Heart right ventricle (tissue), 16 donors: ENCODE measurements around the gene YIF1A. TPM values are rescaled to one million over a fixed set of nuclear protein-coding genes. Genes with fewer than 3 reads are reported as not detected.
"Not testable (repeated sequence)": the region's sequence is repeated elsewhere in the genome, so short reads cannot be mapped to it uniquely, and the experiment has no call there.

ENCODE experiments used
- ATAC-seq, 8 donors: fragments of 200-7000 bp; cut with Tn5 transposase; one replicate each; pipeline ENCODE4 v1.9.1; 2020; ENCODE audit warnings: mild to moderate bottlenecking in 8 of 8, moderate library complexity in 8 of 8, moderate number of reproducible peaks in 1 of 8
- DNase-seq, 2 donors: peaks; one replicate each; pipeline ENCODE4 v3.0.0-alpha.2; 2020
- H3K27ac ChIP-seq, 10 donors: fragments of 200-600 bp; sonication (generic) in 2 of 10; one replicate each; pipeline versions ENCODE4 v1.5.0 to v1.8.0; 2020 to 2022; ENCODE audit warnings: mild to moderate bottlenecking in 3 of 10
- H3K27me3 ChIP-seq, 7 donors: fragments of 200-600 bp; one replicate each; pipeline ENCODE4 v1.8.0; 2021 to 2022; ENCODE audit warnings: mild to moderate bottlenecking in 2 of 7
- H3K36me3 ChIP-seq, 9 donors: fragments of 200-600 bp; sonication (generic) in 1 of 9; one replicate each; pipeline versions ENCODE4 v1.5.0 to v1.8.0; 2020 to 2022; ENCODE audit warnings: mild to moderate bottlenecking in 2 of 9
- H3K4me1 ChIP-seq, 9 donors: fragments of 200-600 bp; sonication (generic) in 1 of 9; one replicate each; pipeline versions ENCODE4 v1.5.0 to v1.8.0; 2020 to 2022; ENCODE audit warnings: mild to moderate bottlenecking in 4 of 9
- H3K4me3 ChIP-seq, 10 donors: fragments of 200-600 bp; sonication (generic) in 2 of 10; one replicate each; pipeline versions ENCODE4 v1.5.0 to v1.8.0; 2020 to 2022; ENCODE audit warnings: mild to moderate bottlenecking in 7 of 10, moderate library complexity in 2 of 10
- H3K9me3 ChIP-seq, 11 donors: fragments of 200-600 bp in 10 of 11; sonication (generic) in 2 of 11; one replicate each; pipeline versions ENCODE4 v1.5.0 to v1.8.0; 2013 to 2022; ENCODE audit warnings: mild to moderate bottlenecking in 2 of 11, control low read depth in 1 of 11, moderate library complexity in 1 of 11
- WGBS, 2 donors: extraction: QIAGEN DNeasy Blood & Tissue Kit; methylation state at CpG; one replicate each; pipeline ENCODE4 v1.1.7; 2013; ENCODE audit warnings: inconsistent platforms in 1 of 2; 5-methylcytosine and 5-hydroxymethylcytosine counted together
- intact Hi-C, 10 donors: fragments of 100-400 bp; cut with DNase I; formaldehyde crosslinking; loops; one replicate each; pipeline versions ENCODE4 v1.11.1 to v1.14.2; 2022
- polyA plus RNA-seq, 2 donors: library from polyadenylated mRNA; stranded (reverse); fragments of 200-250 nt; gene quantifications; one replicate each; pipeline ENCODE4 v1.2.3, GENCODE V29; 2013
- total RNA-seq, 10 donors: library from RNA; stranded (reverse); fragmentation: NEBNext Ultra II Directional in 3 of 10; extraction: Animal tissue kit (Norgen Biotek cat#: 25700) in 3 of 10; gene quantifications; one replicate each; pipeline versions ENCODE4 v1.2.1 to v1.2.4, GENCODE V29; 2021 to 2023
- TF ChIP-seq, protein P1 (sequence below), 9 donors: fragments of 200-600 bp; sonication (generic) in 2 of 9; IDR thresholded peaks; one replicate each; pipeline versions ENCODE4 v1.5.0 to v1.8.0; 2021 to 2022; ENCODE audit warnings: antibody characterized with exemption in 9 of 9, mild to moderate bottlenecking in 5 of 9, moderate library complexity in 1 of 9
- donor health status: Arrhythmogenic right ventricular cardiomyopathy.
- donor health status: ischemic (EF 13 %, LVEDD 7.1; RV severe dilation, severe dysfunction).
- donor health status: healthy with polysubstance abuse.
- donor health status: DM: no; HTN: yes; CAD: no.
- donor health status: DM: no; HTN: no; CAD: no.
- donor health status: ischemic (EF 25% LVEDD 6.9; RV normal size, moderate dysfunction).
- donor health status: ischemic (EF 25% LVEDD 5.7; RV mildly dilated, moderate dysfunction).
- donor health status: healthy.
- donor health status: DM: yes; HTN: yes; CAD: no.
- donor health status: Ischemic cardiomyopathy.
- donor health status: ischemic (EF 35%, LVEDD 5.7; RV mildly dilated, moderate dysfunction).
- donor health status: nonischemic (EF 11% LVEDD 7.7; RV severe dilation, severe dysfunction).
- donor health status: DM: yes; HTN: yes; CAD: no.
- donor health status: PGD.
- donor health status: ischemic (EF 29% LVEDD 5.4; RV normal size, mild dysfunction).
- donor health status: nonischemic (EF 23%, LVEDD 6.1; RV moderate dilation, normal function).

YIF1A gene
- total and polyA plus RNA-seq, 12 donors: 38.3 to 168 (median 54.6) TPM

DNA sequence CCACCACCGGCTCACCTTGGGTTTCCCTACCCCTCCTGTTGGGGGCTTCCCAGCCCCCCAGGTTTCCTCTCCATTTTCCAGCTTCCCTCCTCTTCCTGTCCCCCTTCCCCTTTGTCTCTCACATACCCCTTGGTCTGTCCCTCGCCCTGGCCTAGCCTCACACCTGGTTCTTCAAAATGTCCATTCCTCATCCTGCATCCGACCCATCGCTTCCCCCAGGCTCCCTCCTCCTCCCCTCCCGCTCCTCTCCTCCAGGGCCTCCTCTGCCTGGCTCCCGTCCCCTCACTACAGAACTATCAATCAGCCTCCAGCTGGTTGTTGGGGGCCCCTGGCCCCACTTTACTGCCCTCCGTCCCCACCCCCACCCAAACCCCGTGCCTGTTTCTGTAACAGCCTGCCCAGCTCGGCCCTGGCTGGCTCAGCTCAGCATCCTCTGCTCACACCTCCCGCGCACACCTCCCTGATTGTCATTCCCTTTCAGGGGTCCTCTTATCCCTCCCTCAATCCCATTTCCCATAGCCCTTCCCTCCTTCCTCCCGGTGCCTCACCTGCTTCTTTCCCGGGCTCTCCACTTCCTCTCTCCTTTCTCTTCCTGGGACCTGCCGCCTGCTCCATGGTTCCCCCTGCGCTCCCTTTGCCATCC, 9.7 kb downstream of the YIF1A start:
- intact Hi-C loops: no loop called here
- DNase-seq (no peak), ATAC-seq (no peak)
- no peaks in the 10 kb centered on the region for H3K9me3 ChIP-seq
- peaks cover 0 to 31% (median 18%) of the 10 kb centered on the region in 9 donors for H3K36me3 ChIP-seq
- no peak overlapping the region for H3K27ac ChIP-seq
- 53 to 62% methylated on average over 15 of the region's 15 CpGs for WGBS, 2 donors
- H3K27me3 ChIP-seq: peaks cover 0 to 6% (median 0%) of the 10 kb centered on the region in 7 donors
- peaks cover 5 to 30% (median 18%) of the 10 kb centered on the region in 9 donors for H3K4me1 ChIP-seq
- TF ChIP-seq, protein P1, sequence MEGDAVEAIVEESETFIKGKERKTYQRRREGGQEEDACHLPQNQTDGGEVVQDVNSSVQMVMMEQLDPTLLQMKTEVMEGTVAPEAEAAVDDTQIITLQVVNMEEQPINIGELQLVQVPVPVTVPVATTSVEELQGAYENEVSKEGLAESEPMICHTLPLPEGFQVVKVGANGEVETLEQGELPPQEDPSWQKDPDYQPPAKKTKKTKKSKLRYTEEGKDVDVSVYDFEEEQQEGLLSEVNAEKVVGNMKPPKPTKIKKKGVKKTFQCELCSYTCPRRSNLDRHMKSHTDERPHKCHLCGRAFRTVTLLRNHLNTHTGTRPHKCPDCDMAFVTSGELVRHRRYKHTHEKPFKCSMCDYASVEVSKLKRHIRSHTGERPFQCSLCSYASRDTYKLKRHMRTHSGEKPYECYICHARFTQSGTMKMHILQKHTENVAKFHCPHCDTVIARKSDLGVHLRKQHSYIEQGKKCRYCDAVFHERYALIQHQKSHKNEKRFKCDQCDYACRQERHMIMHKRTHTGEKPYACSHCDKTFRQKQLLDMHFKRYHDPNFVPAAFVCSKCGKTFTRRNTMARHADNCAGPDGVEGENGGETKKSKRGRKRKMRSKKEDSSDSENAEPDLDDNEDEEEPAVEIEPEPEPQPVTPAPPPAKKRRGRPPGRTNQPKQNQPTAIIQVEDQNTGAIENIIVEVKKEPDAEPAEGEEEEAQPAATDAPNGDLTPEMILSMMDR (IDR thresholded peaks at IDR 0.05): no peak
- no peak overlapping the region for H3K4me3 ChIP-seq

DNA sequence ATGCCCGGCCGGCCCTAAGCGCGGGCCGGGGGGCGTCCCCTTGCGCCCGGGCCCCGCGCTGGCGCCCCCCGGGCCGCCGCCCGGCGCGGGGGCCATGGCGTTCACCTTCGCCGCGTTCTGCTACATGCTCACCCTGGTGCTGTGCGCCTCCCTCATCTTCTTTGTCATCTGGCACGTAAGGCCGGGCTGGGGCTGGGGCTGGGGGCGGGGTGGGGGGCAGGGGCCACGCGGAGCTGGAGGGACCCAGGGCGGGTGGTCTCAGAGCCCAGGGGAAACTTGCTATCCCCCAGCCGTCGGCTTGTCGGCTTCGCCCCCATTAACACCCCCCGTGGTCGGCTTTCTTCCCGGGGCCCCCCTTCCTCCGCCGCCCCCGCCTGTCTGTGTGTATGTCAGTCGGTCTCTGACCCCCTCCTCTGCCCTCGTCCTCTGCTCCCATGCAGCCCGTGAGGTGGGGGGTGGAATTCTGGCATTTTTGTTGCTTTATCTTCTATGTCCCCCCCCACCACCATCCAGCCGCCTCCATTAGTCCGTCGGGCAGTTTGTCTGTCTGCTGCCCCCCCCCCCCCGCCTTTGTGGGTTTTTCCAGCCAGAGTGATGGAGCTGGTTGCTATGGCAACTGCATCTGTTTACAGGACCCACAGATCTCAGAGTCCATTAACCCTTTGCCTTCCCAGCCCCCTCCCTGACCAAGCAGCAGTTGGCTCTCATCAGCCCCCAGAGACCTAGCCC, 10.4 kb downstream of the YIF1A start:
- TF ChIP-seq, protein P1 (IDR thresholded peaks at IDR 0.05): no peak

DNA sequence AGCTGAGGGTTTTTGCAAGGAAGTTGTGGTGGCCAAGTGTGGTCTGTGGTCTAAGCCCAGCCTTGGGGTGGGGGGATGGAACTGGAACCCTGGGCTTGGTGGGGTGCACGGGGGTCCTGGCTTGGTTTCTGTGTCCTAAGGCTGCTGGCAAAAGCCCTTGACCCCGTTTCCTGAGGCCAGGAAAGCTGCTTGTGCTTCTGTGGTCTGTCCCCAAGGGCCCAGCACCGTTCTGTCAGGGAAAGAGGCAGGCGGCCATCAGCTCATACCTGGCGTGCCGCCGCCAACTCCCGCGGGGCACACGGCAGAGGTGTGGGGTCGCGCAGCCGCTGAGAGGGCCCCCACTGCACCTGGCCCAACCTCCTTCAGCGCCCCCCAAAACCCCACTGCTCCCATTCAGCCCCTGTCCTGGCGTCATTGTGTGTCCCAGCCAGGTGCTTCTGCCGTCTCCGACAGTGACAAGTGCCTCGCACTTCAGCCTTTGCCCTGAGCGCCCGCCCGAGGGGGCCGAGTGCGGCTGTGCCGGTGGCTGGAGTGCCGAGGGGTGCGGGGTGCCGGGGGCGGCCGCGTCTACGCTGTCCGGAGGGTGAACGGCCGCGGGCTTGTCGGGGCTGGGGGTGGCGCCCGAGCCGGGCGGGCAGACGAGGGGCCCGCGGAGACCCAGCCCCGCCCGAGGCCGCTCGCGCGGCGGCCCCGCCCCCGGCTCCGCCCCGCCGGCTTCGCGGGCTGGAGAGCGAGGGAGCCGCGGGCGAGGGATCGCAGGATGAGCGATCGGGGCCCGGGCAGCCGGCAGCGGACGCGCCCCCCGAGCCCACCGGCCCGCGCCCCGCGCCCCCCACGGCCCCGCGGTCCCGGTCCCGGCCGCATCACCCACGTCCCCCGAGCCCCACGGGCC, 11.2 kb downstream of the YIF1A start, which contains the start of gene CNIH2:
Gene CNIH2 (plus strand): TSS at position 705 of the 892 bp plus-strand sequence. CDS start 282 bp downstream, outside the sequence.
- peak in 4 of 8 donors; percentile 4 to 30 (median 16) for ATAC-seq
- peak in 1 of 2 donors; percentile 44 for DNase-seq
- Histone ChIP-seq H3K27ac (peak within 1 kb of the TSS in 2 of 10 donors; percentile 31 to 40), H3K27me3 (peaks cover 0 to 6% (median 0%) of the 10 kb centered on the region in 7 donors), H3K9me3 (no peaks in the 10 kb centered on the region), H3K4me1 (peaks cover 4 to 27% (median 15%) of the 10 kb centered on the region in 9 donors), H3K36me3 (peaks cover 0 to 43% (median 33%) of the 10 kb centered on the region in 9 donors), H3K4me3 (peak within 1 kb of the TSS in 9 of 10 donors; percentile 16 to 45 (median 29))
- intact Hi-C loops: no loop called here
- TF ChIP-seq, protein P1 (IDR thresholded peaks at IDR 0.05): no peak
- WGBS, 2 donors: 5 to 9% methylated on average over 40 to 83 of the region's 84 CpGs

More for the DNA sequence above, 10.4 kb downstream of the YIF1A start:
- WGBS, 2 donors: 1 to 3% methylated on average over 24 to 45 of the region's 45 CpGs
- Histone ChIP-seq H3K4me1 (peaks cover 5 to 32% (median 18%) of the 10 kb centered on the region in 9 donors), H3K27me3 (peaks cover 0 to 6% (median 0%) of the 10 kb centered on the region in 7 donors), H3K36me3 (peaks cover 0 to 35% (median 25%) of the 10 kb centered on the region in 9 donors), H3K4me3 (peak overlapping the region in 2 of 10 donors; percentile 21 to 29), H3K9me3 (no peaks in the 10 kb centered on the region), H3K27ac (no peak overlapping the region)
- intact Hi-C loops: no loop called here
- DNase-seq (no peak), ATAC-seq (no peak)

DNA sequence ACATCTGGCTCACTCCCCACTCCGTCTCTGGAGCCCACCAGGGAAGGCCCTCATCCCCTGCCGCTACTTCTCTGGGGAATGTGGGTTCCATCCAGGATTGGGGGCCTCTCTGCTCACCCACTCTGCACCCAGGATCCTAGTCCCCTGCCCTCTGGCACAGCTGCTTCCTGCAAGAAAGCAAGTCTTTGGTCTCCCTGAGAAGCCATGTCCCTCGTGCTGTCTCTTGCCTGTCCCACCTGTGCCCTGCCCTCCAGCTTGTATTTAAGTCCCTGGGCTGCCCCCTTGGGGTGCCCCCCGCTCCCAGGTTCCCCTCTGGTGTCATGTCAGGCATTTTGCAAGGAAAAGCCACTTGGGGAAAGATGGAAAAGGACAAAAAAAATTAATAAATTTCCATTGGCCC, 11.9 kb downstream of the YIF1A start:
- DNase-seq, intact Hi-C loops, H3K4me3 ChIP-seq, H3K27me3 ChIP-seq, H3K9me3 ChIP-seq: not testable (repeated sequence)
- Histone ChIP-seq H3K36me3 (peaks cover 0 to 49% (median 39%) of the 10 kb centered on the region in 9 donors), H3K4me1 (peaks cover 2 to 21% (median 9%) of the 10 kb centered on the region in 9 donors), H3K27ac (peak overlapping the region in 1 of 10 donors; percentile 40)
- WGBS, 2 donors: 81% methylated on average over 4 of the region's 4 CpGs
- peak in 1 of 8 donors; percentile 2 for ATAC-seq

DNA sequence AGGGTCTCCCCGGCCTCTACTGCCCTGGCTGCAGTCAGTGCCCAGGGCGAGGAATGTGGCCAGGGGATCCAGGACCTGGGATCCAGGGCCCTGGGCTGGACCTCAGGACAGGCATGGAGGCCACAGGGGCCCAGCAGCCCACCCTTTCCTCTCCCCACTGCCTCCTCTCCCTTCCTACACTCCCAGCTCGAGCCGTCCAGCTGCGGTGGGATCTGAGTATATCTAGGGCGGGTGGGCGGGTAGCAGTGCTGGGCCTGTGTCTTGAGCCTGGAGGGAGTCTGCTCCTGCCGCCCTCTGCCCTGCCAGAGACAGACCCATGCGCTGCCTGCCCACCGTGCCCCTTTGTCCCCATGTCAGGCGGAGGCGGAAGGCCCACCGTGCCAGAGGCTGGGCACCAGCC, 12.3 kb downstream of the YIF1A start:
- Histone ChIP-seq H3K4me1 (peaks cover 2 to 18% (median 5%) of the 10 kb centered on the region in 9 donors), H3K36me3 (peaks cover 0 to 54% (median 43%) of the 10 kb centered on the region in 9 donors)
- H3K27me3 ChIP-seq, H3K4me3 ChIP-seq, H3K27ac ChIP-seq, DNase-seq, intact Hi-C loops, H3K9me3 ChIP-seq: not testable (repeated sequence)
- WGBS, 2 donors: 79 to 88% methylated on average over 13 of the region's 13 CpGs
- peak in 2 of 8 donors; percentile 2 to 7 for ATAC-seq
